Limb (tissue), 2 donors: Measurements from ENCODE around the gene NAA60.
"Not testable (repeated sequence)": the region's sequence is repeated elsewhere in the genome, so short reads cannot be mapped to it uniquely, and the experiment has no call there.

ENCODE experiments used
- DNase-seq, 2 donors: peaks; one replicate each; pipeline ENCODE4 v3.0.0-alpha.2; 2016; ENCODE audit errors: extremely low spot score in 2 of 2

Gene NAA60

DNA sequence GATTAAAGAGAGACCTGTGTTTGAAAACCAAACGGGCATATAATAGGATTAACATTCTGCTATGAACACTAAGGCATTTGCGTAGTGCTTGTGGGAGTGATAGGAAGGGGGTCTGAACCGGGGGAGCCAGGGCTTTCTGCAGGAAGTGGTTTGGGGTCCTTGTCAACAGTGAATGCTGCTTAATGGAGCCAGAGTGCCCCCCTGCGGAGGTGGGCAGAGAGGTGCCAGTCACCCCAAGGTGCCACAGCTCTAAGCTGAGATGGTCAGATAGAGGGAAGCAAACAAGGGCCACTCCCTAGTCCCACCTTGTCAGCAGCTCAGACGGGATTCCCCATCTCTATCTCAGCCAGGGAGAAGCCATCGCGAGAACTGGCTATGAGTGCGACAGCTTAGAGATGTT is 17.7 kb downstream of the NAA60 start:
- no peak for DNase-seq

DNA sequence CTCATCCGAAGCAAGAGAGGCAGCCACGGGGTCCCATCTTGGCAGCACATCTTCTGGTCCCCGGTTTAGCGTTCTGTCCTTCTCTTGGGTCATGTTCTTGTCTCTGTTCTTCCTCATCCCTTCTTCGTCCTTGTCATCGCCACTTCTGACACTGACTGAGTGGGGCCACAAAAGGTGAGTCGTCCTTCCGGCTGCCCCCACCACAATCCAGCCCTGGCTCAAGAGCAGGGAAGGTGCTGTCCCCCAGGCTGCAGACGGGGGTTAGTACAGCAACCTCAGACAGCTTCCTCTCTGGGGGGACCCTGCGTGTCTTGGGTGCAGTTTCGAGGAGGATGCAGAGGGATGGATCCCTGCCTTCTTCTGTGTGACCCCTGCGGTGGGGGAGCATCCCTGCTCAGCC is 21.8 kb downstream of the NAA60 start:
- DNase-seq = no peak

DNA sequence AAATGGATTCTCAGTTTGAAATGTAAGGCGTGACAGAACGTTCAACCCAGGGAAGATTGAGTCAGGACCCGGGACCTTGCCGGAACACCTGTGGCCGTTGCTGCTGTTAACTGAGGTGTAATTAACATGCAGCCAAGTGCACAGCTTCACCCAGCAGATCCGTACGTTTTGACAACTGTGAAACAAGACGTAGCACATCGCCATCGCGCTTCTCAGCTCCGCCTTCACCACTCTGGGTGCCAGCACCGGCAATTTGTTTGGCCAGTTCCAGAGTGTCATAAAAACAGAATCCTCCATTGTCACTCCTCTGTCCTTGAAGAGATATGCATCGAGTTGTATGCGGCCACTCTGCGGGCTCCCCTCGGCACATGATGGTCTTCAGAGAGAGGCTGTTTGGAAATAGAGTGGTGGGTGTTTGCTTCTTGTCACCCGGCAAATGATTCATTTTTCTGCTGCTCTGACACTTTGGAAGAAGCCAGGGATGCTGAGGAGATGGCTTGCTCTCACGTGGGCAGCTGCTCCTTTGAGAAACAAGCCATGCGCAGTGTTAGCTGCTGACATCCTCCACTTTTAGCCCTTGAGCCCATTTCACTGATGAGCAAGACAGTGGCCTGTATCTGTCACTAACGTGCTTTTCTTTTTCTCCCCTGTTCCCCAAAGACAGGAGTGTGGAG is 22.6 kb downstream of the NAA60 start:
- no peak for DNase-seq

- DNase-seq = no peak
These were observed 23.7 kb downstream of the NAA60 start for GRCh38 chr16:3467182-3467581.

DNA sequence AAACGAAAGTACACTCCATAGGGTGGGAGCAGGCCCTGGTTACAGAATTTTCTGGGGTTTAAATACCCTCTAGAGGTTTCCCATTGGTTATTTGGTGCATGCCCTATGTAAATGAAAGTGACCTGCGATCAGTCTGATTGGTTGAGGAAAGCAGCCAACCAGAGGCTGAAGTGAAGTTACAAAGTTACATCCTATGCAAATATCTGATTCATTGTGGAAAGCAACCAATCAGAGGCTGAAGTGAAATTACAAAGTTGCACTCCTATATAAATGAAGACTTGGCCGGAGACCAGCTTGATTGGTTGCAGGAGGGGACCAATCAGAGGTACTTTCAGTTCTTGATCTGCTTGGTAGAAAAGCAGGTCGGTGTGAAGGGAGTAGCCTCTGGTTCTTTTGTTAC is 24.4 kb downstream of the NAA60 start:
- DNase-seq = no peak

- DNase-seq = no peak
These were observed 25.0 kb downstream of the NAA60 start for GRCh38 chr16:3468501-3468900.

- no peak for DNase-seq
These were observed 26.3 kb downstream of the NAA60 start for GRCh38 chr16:3469736-3470135.

DNA sequence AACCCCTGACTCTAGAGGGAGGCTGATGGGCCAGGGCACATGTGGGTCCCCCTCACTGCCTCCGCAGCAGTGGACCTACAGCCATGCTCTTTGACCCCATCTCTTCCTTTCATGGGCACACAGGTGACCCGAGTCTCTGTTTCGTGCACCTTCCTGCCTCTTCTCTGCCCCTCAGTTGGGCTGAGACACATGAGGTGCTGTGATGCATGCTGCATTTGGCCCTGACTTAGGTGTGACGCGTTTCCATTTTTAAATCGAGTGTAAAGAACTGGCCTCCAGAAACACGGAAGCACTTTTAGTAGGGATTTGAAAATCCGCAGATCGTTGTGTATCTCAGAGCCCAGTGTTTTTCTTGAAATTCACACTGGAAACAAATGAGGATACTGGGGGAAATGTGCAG is 27.2 kb downstream of the NAA60 start:
- DNase-seq = no peak

- no peak for DNase-seq
These were observed 28.2 kb downstream of the NAA60 start for GRCh38 chr16:3471518-3472176.

DNA sequence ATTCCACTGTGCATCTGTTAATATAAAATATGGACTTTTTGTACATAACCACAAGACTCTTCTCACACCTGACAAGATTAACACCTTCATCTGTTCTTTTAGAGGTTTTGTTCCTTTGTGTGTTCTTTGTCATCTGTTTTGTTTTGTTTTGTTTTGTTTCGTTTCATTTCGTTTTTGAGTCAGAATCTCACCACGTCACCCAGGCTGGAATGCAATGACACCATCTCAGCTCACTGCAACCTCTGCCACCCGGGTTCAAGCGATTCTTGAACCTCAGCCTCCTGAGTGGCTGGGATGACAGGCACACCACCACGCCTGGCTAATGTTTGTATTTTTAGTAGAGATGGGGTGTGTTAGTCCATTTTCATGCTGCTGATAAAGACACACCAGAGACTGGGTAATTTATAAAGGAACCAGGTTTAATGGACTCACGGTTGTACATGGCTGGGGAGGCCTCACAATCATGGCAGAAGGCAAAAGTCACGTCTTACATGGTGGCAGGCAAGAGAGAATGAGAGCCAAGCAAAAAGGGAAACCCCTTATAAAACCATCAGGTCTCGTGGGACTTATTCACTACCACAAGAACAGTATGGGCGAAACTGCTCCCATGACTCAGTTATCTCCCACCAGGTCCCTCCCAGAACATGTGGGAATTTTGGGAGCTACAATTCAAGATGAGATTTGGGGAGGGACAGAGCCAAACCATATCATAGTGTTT is 29.6 kb downstream of the NAA60 start:
- no peak for DNase-seq

DNA sequence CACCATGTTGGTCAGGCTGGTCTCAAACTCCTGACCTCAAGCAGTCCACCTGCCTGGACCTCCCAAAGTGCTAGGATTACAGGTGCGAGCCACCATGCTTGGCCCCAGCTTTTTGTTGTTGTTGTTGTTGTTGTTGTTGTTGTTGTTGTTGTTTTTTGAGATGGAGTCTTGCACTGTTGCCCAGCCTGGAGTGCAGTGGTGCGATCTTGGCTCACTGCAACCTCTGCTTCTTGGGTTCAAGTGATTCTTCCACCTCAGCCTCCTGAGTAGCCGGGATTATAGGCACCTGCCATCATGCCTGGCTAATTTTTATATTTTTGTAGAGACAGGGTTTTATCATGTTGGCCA is 30.1 kb downstream of the NAA60 start:
- DNase-seq = not testable (repeated sequence)

DNA sequence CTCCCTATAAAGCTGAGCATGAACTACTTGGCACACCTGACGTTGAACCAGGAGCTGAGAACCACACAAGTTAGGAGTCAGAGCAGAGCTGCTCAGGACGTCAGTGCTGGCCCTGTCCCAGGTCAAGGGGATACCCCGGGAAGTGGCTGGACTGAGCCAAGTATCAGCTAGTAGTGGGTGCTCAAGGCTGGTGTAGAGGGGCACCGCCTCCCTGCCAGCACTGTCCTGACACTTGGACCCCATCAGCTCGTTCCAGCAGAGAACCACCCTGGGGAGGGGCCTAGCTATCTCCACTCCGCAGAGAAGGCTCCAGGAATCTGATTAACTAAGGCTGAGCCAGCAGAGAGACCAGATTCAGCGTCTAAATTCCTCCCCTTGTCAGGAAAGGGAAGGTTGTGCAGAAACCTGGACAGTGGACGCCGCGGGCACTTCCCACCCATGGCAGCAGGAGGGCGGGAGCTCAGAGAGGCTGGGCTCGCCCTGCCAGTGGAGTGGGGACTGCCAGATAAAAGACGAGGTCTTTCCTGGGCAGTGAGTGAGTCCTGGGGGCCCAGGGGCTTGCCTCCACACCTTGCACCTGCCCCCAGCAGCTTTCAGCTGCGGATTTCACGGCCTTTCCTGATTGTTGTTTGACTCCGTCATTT is 30.8 kb downstream of the NAA60 start:
- DNase-seq = no peak

- DNase-seq = not testable (repeated sequence)
These were observed 31.4 kb downstream of the NAA60 start for GRCh38 chr16:3474870-3475269.

DNA sequence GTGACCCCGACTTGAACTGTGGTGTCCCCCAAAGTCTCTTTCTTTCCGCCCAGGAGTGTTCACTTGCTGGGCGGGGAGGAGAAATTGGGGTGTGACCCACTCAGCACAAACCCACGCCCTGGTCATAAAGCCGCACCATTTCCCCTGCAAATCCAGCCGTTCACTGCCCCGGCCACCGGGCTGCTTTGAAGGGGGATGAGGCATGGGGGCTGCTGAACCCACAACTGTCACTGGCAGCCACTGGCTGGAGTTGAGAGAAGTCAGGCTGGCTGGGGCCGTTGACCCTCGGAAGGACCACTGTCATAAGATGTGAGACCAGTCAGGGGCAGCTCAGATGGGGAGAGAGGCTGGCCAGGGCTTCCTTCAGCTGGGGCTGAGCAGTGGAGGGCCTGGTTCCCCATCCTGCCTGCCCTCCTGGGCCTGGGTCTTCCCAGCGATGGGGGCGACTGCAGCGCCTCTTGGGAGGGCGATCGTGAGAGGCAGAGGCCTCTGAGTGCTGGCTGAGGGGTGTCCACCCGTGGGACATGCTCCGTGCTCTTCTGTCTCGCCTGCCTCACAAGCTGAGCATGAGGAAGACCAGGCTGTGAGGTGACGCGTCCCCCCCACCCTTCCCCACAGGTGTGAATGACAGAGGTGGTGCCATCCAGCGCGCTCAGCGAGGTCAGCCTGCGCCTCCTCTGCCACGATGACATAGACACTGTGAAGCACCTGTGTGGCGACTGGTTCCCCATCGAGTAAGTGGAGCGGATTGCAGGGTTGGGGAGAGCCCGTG is 32.3 kb downstream of the NAA60 start:
- DNase-seq = no peak

DNA sequence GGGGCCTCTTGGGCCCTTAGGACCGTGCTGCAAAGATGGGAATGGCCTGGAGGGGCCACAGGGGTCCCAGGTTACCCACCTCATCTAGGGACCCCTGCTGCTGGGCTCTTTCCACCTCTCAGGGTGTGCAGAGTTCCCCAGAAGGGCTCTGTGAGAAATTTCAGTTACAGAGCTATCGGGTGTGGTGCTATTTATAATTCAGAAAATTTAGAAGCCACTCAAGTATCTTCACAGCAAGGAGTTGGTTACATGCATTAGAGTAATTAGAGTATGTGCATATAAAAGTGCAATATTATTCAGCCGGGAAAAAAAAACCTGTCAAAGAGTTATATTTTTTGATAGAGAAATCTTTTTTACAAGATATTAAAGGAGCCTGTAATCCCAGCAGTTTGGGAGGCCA is 32.9 kb downstream of the NAA60 start:
- no peak for DNase-seq

- DNase-seq = no peak
These were observed 34.9 kb downstream of the NAA60 start for GRCh38 chr16:3478242-3478925.

DNA sequence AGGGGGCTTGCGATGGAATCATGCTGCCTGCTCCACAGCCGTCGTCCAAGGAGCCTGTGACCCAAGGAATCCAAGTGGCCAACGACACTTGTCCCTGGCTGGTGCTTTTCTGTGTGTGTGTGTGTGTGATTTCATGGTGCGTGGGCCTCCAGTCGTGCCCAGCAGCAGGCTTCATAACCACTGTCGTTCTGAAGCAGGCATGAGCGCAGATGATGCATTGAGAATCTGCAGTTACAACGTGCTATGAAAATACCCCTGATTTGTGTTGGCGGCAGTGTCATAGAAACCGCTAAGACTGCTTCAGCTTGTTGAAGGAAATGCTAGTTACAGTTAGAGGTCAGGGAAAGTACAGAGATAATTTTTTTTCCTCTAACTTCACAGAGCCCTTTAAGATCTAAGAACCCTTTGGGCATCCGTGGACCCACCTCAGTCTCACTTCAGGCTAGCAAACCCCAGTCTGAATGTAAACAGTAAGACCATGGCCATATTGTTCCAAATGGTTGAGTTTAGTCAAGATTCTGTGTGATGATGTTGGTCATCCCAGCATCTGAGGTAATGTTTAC is 36.3 kb downstream of the NAA60 start:
- DNase-seq = no peak

DNA sequence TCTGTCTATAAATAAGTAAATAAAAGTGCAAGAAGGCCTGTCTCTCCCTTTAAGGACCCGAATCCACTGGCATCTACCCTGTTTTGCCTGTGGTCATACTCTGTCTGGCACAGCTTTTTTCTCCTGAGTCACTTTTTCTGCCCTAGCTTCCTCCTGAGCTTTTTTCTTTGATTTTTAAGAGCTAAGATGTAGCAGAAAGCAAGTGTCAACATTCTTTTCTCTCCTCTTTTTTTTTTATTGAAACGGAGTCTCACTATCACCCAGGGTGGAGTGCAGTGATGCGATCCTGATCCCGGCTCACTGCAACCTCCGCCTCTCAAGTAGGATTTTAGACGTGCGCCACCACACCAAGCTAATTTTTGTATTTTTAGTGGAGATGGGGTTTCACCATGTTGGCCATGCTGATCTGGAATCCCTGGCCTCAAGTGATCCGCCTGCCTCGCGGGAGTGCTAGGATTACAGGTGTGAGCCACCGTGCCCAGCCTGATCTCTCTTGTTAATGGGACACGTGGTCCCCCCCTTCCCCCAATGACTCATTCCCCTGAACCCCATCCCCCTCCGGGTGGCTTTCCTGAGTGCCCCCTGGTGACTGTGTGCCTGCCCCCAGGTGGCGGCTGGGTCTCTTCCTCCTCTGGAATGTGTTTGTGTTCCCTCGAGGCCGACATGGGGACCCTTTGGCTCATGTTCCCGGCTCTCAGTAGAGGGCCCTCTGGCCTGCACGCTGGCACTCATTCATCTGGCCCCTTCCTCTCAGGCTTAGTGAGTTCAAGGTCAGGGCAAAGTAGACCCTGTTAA is 37.6 kb downstream of the NAA60 start:
- no peak for DNase-seq

- no peak for DNase-seq
These were observed 38.5 kb downstream of the NAA60 start for GRCh38 chr16:3481696-3482658.
